Activated CD4-positive, alpha-beta T cell treated with anti-CD3 and anti-CD28 coated beads for 1 hour (primary cell): ENCODE measurements around the gene HPCA.
"Not testable (repeated sequence)": the region's sequence is repeated elsewhere in the genome, so short reads cannot be mapped to it uniquely, and the experiment has no call there.

Source experiments
- DNase-seq: peaks from one replicate; pipeline ENCODE4 v3.0.0-alpha.2; 2020

Gene HPCA

GRCh38 chr1:32903991-32904785 lies 17.9 kb downstream of the HPCA start:
- DNase-seq = no peak

- DNase-seq = no peak
Observed at GRCh38 chr1:32904797-32905196, 18.5 kb downstream of the HPCA start.

GRCh38 chr1:32905588-32905987 lies 19.3 kb downstream of the HPCA start:
- not testable (repeated sequence) for DNase-seq

GRCh38 chr1:32906654-32907053 lies 20.4 kb downstream of the HPCA start:
- no peak for DNase-seq

- DNase-seq = no peak
Observed at GRCh38 chr1:32907435-32907834, 21.1 kb downstream of the HPCA start.

GRCh38 chr1:32910319-32910718 lies 24.0 kb downstream of the HPCA start:
- DNase-seq = no peak

- no peak for DNase-seq
Observed at GRCh38 chr1:32915766-32916706, 29.7 kb downstream of the HPCA start.

- DNase-seq = no peak
Observed at GRCh38 chr1:32917521-32917920, 31.2 kb downstream of the HPCA start.

GRCh38 chr1:32918179-32918578 lies 31.9 kb downstream of the HPCA start:
- DNase-seq = no peak

GRCh38 chr1:32919811-32920733 lies 33.8 kb downstream of the HPCA start:
- DNase-seq = no peak

- no peak for DNase-seq
Observed at GRCh38 chr1:32920833-32921232, 34.5 kb downstream of the HPCA start.

- no peak for DNase-seq
Observed at GRCh38 chr1:32924881-32925344, 38.6 kb downstream of the HPCA start.

GRCh38 chr1:32925403-32926162 lies 39.3 kb downstream of the HPCA start:
- no peak for DNase-seq

- DNase-seq = no peak
Observed at GRCh38 chr1:32926562-32926961, 40.3 kb downstream of the HPCA start.

GRCh38 chr1:32927441-32927840 lies 41.1 kb downstream of the HPCA start:
- DNase-seq = no peak

GRCh38 chr1:32928285-32928684 lies 42.0 kb downstream of the HPCA start:
- DNase-seq = no peak

GRCh38 chr1:32928715-32929114 lies 42.4 kb downstream of the HPCA start:
- no peak for DNase-seq

GRCh38 chr1:32929366-32929765 lies 43.1 kb downstream of the HPCA start:
- no peak for DNase-seq

GRCh38 chr1:32931760-32932159 lies 45.5 kb downstream of the HPCA start:
- no peak for DNase-seq

GRCh38 chr1:32933742-32934322 lies 47.5 kb downstream of the HPCA start:
- DNase-seq = no peak

- no peak for DNase-seq
Observed at GRCh38 chr1:32934535-32934934, 48.2 kb downstream of the HPCA start.

GRCh38 chr1:32937061-32937460 lies 50.8 kb downstream of the HPCA start:
- DNase-seq = no peak
